SK-N-SH (cell line): ENCODE measurements around the gene DHRSX. TPM values are rescaled to one million over a fixed set of nuclear protein-coding genes. Genes with fewer than 3 reads are reported as not detected.
"Not testable (repeated sequence)": the region's sequence is repeated elsewhere in the genome, so short reads cannot be mapped to it uniquely, and the experiment has no call there.

Experiments used
- CTCF ChIA-PET: fragments of 300-600, 350-600 bp; formaldehyde crosslinking; extraction: SDS; loops from one replicate; lab custom pipeline; 2021; lab: Yijun Ruan, JAX
- POLR2A ChIA-PET: fragments of 350-600 bp; sonication (Branson Sonifier 250); formaldehyde crosslinking; extraction: SDS; loops from one replicate; lab custom pipeline; 2020; ENCODE audit warnings: antibody characterized with exemption, inconsistent platforms; lab: Yijun Ruan, JAX
- DNase-seq: peaks from one replicate; pipeline ENCODE4 v3.0.0; 2012
- H2AFZ ChIP-seq: fragments of 200-600 bp; sonication (generic); 2 replicates; pipeline ENCODE4 v1.8.1; 2016; ENCODE audit warnings: antibody characterized with exemption, mild to moderate bottlenecking, low read depth
- H3F3A ChIP-seq: fragments of 200-600 bp; sonication (generic); replicated peaks from 2 replicates; pipeline ENCODE3; 2016; ENCODE audit warnings: antibody characterized with exemption, mild to moderate bottlenecking; ENCODE audit not compliant: insufficient read depth
- H3K27ac ChIP-seq, 2 experiments: fragments of 200-500 bp in 1 of 2; fragments of 200-600 bp in 1 of 2; sonication (Bioruptor generic) in 1 of 2; sonication (generic), shearing (Covaris generic) in 1 of 2; 2 replicates each; pipeline versions ENCODE4 v1.5.1 to v1.6.1; 2014 to 2016; ENCODE audit warnings: low read depth in 2 of 2, inconsistent platforms in 1 of 2, low read length in 1 of 2, mild to moderate bottlenecking in 1 of 2, mixed read lengths in 1 of 2
- H3K27me3 ChIP-seq: fragments of 200-600 bp; sonication (generic), shearing (Covaris generic); 2 replicates; pipeline ENCODE4 v1.6.1; 2016; ENCODE audit warnings: mixed run types; ENCODE audit not compliant: insufficient read depth
- H3K36me3 ChIP-seq, 2 experiments: fragments of 200-500 bp in 1 of 2; fragments of 200-600 bp in 1 of 2; sonication (Bioruptor generic) in 1 of 2; sonication (generic) in 1 of 2; replicated peaks in 1 of 2; 2 replicates each; pipeline versions ENCODE3 to v1.5.1; 2014 to 2016; ENCODE audit warnings: low read length in 1 of 2, mild to moderate bottlenecking in 1 of 2; ENCODE audit not compliant: insufficient read depth in 2 of 2, control insufficient read depth in 1 of 2
- H3K4me1 ChIP-seq, 2 experiments: fragments of 200-500 bp in 1 of 2; fragments of 200-600 bp in 1 of 2; sonication (Bioruptor generic) in 1 of 2; sonication (generic), shearing (Covaris generic) in 1 of 2; 2 replicates each; pipeline versions ENCODE4 v1.5.1 to v1.6.1; 2014 to 2016; ENCODE audit warnings: low read depth in 1 of 2, low read length in 1 of 2, mixed run types in 1 of 2; ENCODE audit not compliant: insufficient read depth in 2 of 2, control insufficient read depth in 1 of 2
- H3K4me2 ChIP-seq: fragments of 200-600 bp; sonication (generic), shearing (Covaris generic); 2 replicates; pipeline ENCODE4 v1.6.1; 2017; ENCODE audit warnings: mixed run types
- H3K4me3 ChIP-seq, 2 experiments: fragments of 200-500 bp in 1 of 2; fragments of 200-600 bp in 1 of 2; sonication (Bioruptor generic) in 1 of 2; sonication (generic), shearing (Covaris generic) in 1 of 2; 2 replicates each; pipeline versions ENCODE4 v1.5.1 to v1.8.1; 2014 to 2016; ENCODE audit warnings: low read depth in 2 of 2, inconsistent platforms in 1 of 2, low read length in 1 of 2, mild to moderate bottlenecking in 1 of 2, mixed read lengths in 1 of 2, moderate library complexity in 1 of 2
- H3K79me2 ChIP-seq: fragments of 200-600 bp; sonication (generic); 2 replicates; pipeline ENCODE4 v1.8.1; 2017; ENCODE audit warnings: mild to moderate bottlenecking; ENCODE audit not compliant: insufficient read depth
- H3K9ac ChIP-seq: fragments of 200-600 bp; sonication (generic); 2 replicates; pipeline ENCODE4 v1.6.1; 2017; ENCODE audit warnings: mixed run types
- H3K9me2 ChIP-seq: fragments of 200-600 bp; sonication (generic); 2 replicates; pipeline ENCODE4 v1.6.1; 2017; ENCODE audit warnings: mixed run types
- H3K9me3 ChIP-seq: fragments of 200-600 bp; sonication (generic); 2 replicates; pipeline ENCODE4 v1.6.1; 2017; ENCODE audit warnings: mixed run types, mild to moderate bottlenecking, moderate library complexity
- H4K20me1 ChIP-seq: fragments of 200-600 bp; sonication (generic); 2 replicates; pipeline ENCODE4 v1.6.1; 2017; ENCODE audit warnings: mild to moderate bottlenecking, mixed run types; ENCODE audit not compliant: insufficient read depth
- CHD2 ChIP-seq: fragments of 150-350 bp; IDR thresholded peaks from 2 replicates; pipeline ENCODE4 v1.6.1; 2018; ENCODE audit warnings: low read length; ENCODE audit not compliant: partially characterized antibody
- CTCF ChIP-seq: fragments of 200-600 bp; sonication (generic); IDR thresholded peaks from 2 replicates; pipeline ENCODE4 v1.6.1; 2017; ENCODE audit warnings: antibody characterized with exemption, mild to moderate bottlenecking, moderate library complexity
- ELF1 ChIP-seq: IDR thresholded peaks from 2 replicates; pipeline ENCODE4 v1.4.0; 2012
- EP300 ChIP-seq, 2 experiments: IDR thresholded peaks; 2 replicates each; pipeline versions ENCODE4 v1.4.0 to v1.6.1; 2012; ENCODE audit warnings: borderline replicate concordance in 1 of 2, low read depth in 1 of 2, low read length in 1 of 2
- JUND ChIP-seq: IDR thresholded peaks from 2 replicates; pipeline ENCODE4 v1.4.0; 2012
- MAX ChIP-seq: IDR thresholded peaks from 2 replicates; pipeline ENCODE4 v1.4.0; 2012; ENCODE audit warnings: low read depth
- MXI1 ChIP-seq: IDR thresholded peaks from 2 replicates; pipeline ENCODE4 v1.6.1; 2012; ENCODE audit warnings: mild to moderate bottlenecking, low read depth, low read length, improper control_type of control experiment
- NFIC ChIP-seq: IDR thresholded peaks from 2 replicates; pipeline ENCODE4 v1.4.0; 2012; ENCODE audit warnings: borderline replicate concordance
- NRF1 ChIP-seq: IDR thresholded peaks from 2 replicates; pipeline ENCODE4 v1.6.1; 2012; ENCODE audit warnings: low read depth, mild to moderate bottlenecking, low read length
- POLR2AphosphoS5 ChIP-seq: IDR thresholded peaks from 2 replicates; pipeline ENCODE4 v1.6.1; 2012; ENCODE audit warnings: low read depth, low read length
- RAD21 ChIP-seq: IDR thresholded peaks from 2 replicates; pipeline ENCODE4 v1.6.1; 2012; ENCODE audit warnings: mild to moderate bottlenecking, low read length
- SIN3A ChIP-seq: IDR thresholded peaks from 2 replicates; pipeline ENCODE4 v1.6.1; 2012; ENCODE audit warnings: low read depth, mild to moderate bottlenecking, low read length, moderate library complexity, borderline replicate concordance
- TAF1 ChIP-seq: IDR thresholded peaks from 2 replicates; pipeline ENCODE4 v1.6.1; 2012; ENCODE audit warnings: low read depth, mild to moderate bottlenecking, low read length, moderate library complexity, borderline replicate concordance
- TCF12 ChIP-seq: IDR thresholded peaks from 2 replicates; pipeline ENCODE4 v1.4.0; 2012
- TEAD4 ChIP-seq: IDR thresholded peaks from 2 replicates; pipeline ENCODE4 v1.4.0; 2012; ENCODE audit warnings: mild to moderate bottlenecking, borderline replicate concordance; ENCODE audit not compliant: insufficient read depth
- USF2 ChIP-seq: fragments of 150-350 bp; IDR thresholded peaks from 2 replicates; pipeline ENCODE4 v1.6.1; 2017; ENCODE audit warnings: antibody characterized with exemption, low read length, low read depth, borderline replicate concordance
- WGBS: methylation state at CpG from one replicate; pipeline ENCODE4 v1.1.6; 2017; ENCODE audit warnings: low lambda C conversion rate; 5-methylcytosine and 5-hydroxymethylcytosine counted together
- polyA plus RNA-seq, 3 experiments: library from polyadenylated mRNA; depleted of rRNA; stranded (reverse); fragments of >200 nt; gene quantifications; 2 replicates each; pipeline ENCODE4 v1.2.3, GENCODE V29; 2012
- TF ChIP-seq, protein P1 (sequence below): IDR thresholded peaks from 2 replicates; pipeline ENCODE4; 2012
- TF ChIP-seq, protein P2 (sequence below): fragments of 150-350 bp; IDR thresholded peaks from 2 replicates; pipeline ENCODE4 v1.6.1; 2016; ENCODE audit warnings: mild to moderate bottlenecking, low read depth, low read length

DHRSX gene
- polyA plus RNA-seq, 1 of the 3 experiments (the other 2 are of a cell fraction): 34.3 TPM

GRCh38 chrX:2507904-2508627 is 7.3 kb upstream of the DHRSX start:
- Histone ChIP-seq H3K4me2 (no peak overlapping the region), H3K36me3 (no peaks in the 10 kb centered on the region), H3K9me2 (no peaks in the 10 kb centered on the region), H3K27ac (no peak overlapping the region), H3K9ac (no peak overlapping the region), H4K20me1 (no peaks in the 10 kb centered on the region), H3K9me3 (no peaks in the 10 kb centered on the region), H3K4me1 (no peaks in the 10 kb centered on the region), H3K4me3 (no peak overlapping the region), H3K27me3 (no peaks in the 10 kb centered on the region), H3F3A (no peaks in the 10 kb centered on the region), H3K79me2 (no peaks in the 10 kb centered on the region), H2AFZ (no peak overlapping the region)
- no peak for TF ChIP-seq SIN3A
- no peak for TF ChIP-seq NRF1
- ChIA-PET CTCF (no interaction called here), POLR2A (no interaction called here)
- no peak for DNase-seq
- WGBS: 51% methylated on average over 8 of the region's 8 CpGs

- Histone ChIP-seq H3K9me3 (no peaks in the 10 kb centered on the region), H3K36me3 (no peaks in the 10 kb centered on the region), H3F3A (no peaks in the 10 kb centered on the region), H4K20me1 (no peaks in the 10 kb centered on the region), H3K9me2 (no peaks in the 10 kb centered on the region), H3K4me2 (no peak overlapping the region), H3K4me1 (no peaks in the 10 kb centered on the region; a peak in 1 of 4 replicates), H3K9ac (no peak overlapping the region), H3K27me3 (no peaks in the 10 kb centered on the region), H2AFZ (no peak overlapping the region), H3K4me3 (no peak overlapping the region), H3K27ac (no peak overlapping the region), H3K79me2 (no peaks in the 10 kb centered on the region)
- ChIA-PET POLR2A (no interaction called here), CTCF (no interaction called here)
- 92% methylated on average over 3 of the region's 3 CpGs for WGBS
- TF ChIP-seq JUND: no peak
- TF ChIP-seq MXI1: no peak
- TF ChIP-seq TCF12: no peak
- TF ChIP-seq EP300 (IDR thresholded peaks at IDR 0.05; ENCODE audit: borderline replicate concordance in 1 of 2, low read depth in 1 of 2, low read length in 1 of 2): no peak
- TF ChIP-seq ELF1: no peak
- no peak for TF ChIP-seq CTCF
- TF ChIP-seq NFIC: no peak
- no peak for TF ChIP-seq NRF1
- TF ChIP-seq RAD21: no peak
- no peak for TF ChIP-seq TEAD4
- TF ChIP-seq, protein P1, sequence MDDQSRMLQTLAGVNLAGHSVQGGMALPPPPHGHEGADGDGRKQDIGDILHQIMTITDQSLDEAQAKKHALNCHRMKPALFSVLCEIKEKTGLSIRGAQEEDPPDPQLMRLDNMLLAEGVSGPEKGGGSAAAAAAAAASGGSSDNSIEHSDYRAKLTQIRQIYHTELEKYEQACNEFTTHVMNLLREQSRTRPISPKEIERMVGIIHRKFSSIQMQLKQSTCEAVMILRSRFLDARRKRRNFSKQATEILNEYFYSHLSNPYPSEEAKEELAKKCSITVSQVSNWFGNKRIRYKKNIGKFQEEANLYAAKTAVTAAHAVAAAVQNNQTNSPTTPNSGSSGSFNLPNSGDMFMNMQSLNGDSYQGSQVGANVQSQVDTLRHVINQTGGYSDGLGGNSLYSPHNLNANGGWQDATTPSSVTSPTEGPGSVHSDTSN: no peak
- TF ChIP-seq CHD2: no peak
- no peak for TF ChIP-seq USF2
- no peak for TF ChIP-seq POLR2AphosphoS5
- TF ChIP-seq, protein P2, sequence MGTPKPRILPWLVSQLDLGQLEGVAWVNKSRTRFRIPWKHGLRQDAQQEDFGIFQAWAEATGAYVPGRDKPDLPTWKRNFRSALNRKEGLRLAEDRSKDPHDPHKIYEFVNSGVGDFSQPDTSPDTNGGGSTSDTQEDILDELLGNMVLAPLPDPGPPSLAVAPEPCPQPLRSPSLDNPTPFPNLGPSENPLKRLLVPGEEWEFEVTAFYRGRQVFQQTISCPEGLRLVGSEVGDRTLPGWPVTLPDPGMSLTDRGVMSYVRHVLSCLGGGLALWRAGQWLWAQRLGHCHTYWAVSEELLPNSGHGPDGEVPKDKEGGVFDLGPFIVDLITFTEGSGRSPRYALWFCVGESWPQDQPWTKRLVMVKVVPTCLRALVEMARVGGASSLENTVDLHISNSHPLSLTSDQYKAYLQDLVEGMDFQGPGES: no peak
- TF ChIP-seq TAF1: no peak
- TF ChIP-seq MAX: no peak
- TF ChIP-seq SIN3A: no peak
- DNase-seq: no peak
These were observed 6.4 kb upstream of the DHRSX start for GRCh38 chrX:2507196-2507595.

DNA sequence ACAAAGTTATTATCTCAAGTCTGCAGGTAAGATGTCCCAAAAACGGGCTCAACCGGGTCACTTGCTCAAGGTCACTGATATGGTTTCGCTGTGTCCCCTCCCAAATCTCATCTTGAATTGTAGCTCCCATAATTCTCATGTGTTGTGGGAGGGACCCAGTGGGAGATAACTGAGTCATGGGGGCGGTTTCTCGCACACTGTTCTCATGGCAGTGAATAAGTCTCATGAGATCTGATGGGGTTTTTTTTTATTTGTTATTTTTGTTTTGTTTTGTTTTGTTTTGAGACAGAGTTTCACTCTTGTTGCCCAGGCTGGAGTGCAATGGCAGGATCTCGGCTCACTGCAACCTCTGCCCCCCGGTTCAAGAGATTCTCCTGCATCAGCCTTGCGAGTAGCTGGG is 4.6 kb upstream of the DHRSX start:
- H3K9me3 ChIP-seq, H3K4me1 ChIP-seq, H3K27ac ChIP-seq, H3K9me2 ChIP-seq, H3F3A ChIP-seq, CTCF ChIA-PET, H2AFZ ChIP-seq, H4K20me1 ChIP-seq, H3K27me3 ChIP-seq, H3K79me2 ChIP-seq, POLR2A ChIA-PET, H3K4me3 ChIP-seq, H3K36me3 ChIP-seq, H3K9ac ChIP-seq, H3K4me2 ChIP-seq, DNase-seq: not testable (repeated sequence)
- WGBS: 82% methylated on average over 8 of the region's 8 CpGs
